Stomach (tissue), 9 donors: Measurements from ENCODE around the gene CACFD1. TPM values are rescaled to one million over a fixed set of nuclear protein-coding genes. Genes with fewer than 3 reads are reported as not detected.

Experiments
- DNase-seq, 2 donors: peaks; one replicate each; pipeline versions ENCODE4 v3.0.0 to v3.0.0-alpha.2; 2013 to 2019
- H3K27ac ChIP-seq, 5 donors: fragments of 200-600 bp in 4 of 5; sonication (generic) in 4 of 5; one replicate each; pipeline ENCODE4 v1.5.1; 2013 to 2019; ENCODE audit warnings: mild to moderate bottlenecking in 1 of 5, moderate library complexity in 1 of 5
- H3K27me3 ChIP-seq, 3 donors: fragments of 200-600 bp; sonication (generic); one replicate each; pipeline ENCODE4 v1.5.1; 2017 to 2019; ENCODE audit warnings: mixed run types in 1 of 3
- H3K36me3 ChIP-seq, 4 donors: fragments of 200-600 bp; sonication (generic); 1 replicate in 3 of 4; 2 replicates in 1 of 4; pipeline ENCODE4 v1.5.1; 2016 to 2019
- H3K4me1 ChIP-seq, 4 donors: fragments of 200-600 bp; sonication (generic); one replicate each; pipeline ENCODE4 v1.5.1; 2016 to 2019
- H3K4me3 ChIP-seq, 4 donors: fragments of 200-600 bp; sonication (generic) in 3 of 4; one replicate each; pipeline ENCODE4 v1.5.1; 2016 to 2019; ENCODE audit warnings: mild to moderate bottlenecking in 1 of 4
- H3K9me3 ChIP-seq, 4 donors: fragments of 200-600 bp; sonication (generic); one replicate each; pipeline ENCODE4 v1.5.1; 2016 to 2019
- CTCF ChIP-seq, 7 experiments: fragments of 450-650 bp in 4 of 7; fragments of 200-600 bp in 3 of 7; sonication (generic) in 3 of 7; IDR thresholded peaks; one replicate each; pipeline ENCODE4 v1.5.1; 2016 to 2019; ENCODE audit warnings: antibody characterized with exemption in 7 of 7, control low read depth in 2 of 7, mild to moderate bottlenecking in 1 of 7
- EP300 ChIP-seq: sonication (generic); formaldehyde crosslinking; IDR thresholded peaks from one replicate; pipeline ENCODE4 v1.6.1; 2017; ENCODE audit warnings: antibody characterized with exemption
- POLR2A ChIP-seq, 4 donors: fragments of 450-650 bp; IDR thresholded peaks; one replicate each; pipeline ENCODE4 v1.6.1; 2016; ENCODE audit warnings: antibody characterized with exemption in 4 of 4, control low read depth in 2 of 4, mild to moderate bottlenecking in 1 of 4, moderate library complexity in 1 of 4
- POLR2AphosphoS5 ChIP-seq, 3 donors: sonication (generic); formaldehyde crosslinking; IDR thresholded peaks; one replicate each; pipeline ENCODE4 v1.6.1; 2016; ENCODE audit warnings: antibody characterized with exemption in 3 of 3
- WGBS, 5 donors: extraction: QIAGEN DNeasy Blood & Tissue Kit in 3 of 5; methylation state at CpG; one replicate each; pipeline versions ENCODE4 v1.1.5 to v1.1.7; 2013 to 2018; 5-methylcytosine and 5-hydroxymethylcytosine counted together
- intact Hi-C: fragments of 100-400 bp; cut with DNase I; formaldehyde crosslinking; loops from one replicate; pipeline ENCODE4 v1.15.1; 2023; ENCODE audit warnings: low total_unique reads
- polyA plus RNA-seq, 3 donors: library from polyadenylated mRNA; stranded (reverse); fragments of 200-250 nt; gene quantifications; one replicate each; pipeline ENCODE4 v1.2.3, GENCODE V29; 2013
- total RNA-seq, 5 donors: library from RNA; depleted of rRNA; stranded (reverse); fragments of >200 nt; gene quantifications; one replicate each; pipeline versions ENCODE4 v1.1.0 to v1.2.3, GENCODE V29; 2014 to 2016
- donor health status: healthy with polysubstance abuse.
- donor health status: Bipolar disorder and iron deficiency.
- donor health status: healthy.

Gene CACFD1
- total and polyA plus RNA-seq, 8 donors, result 11.7 to 74.2 (median 22.5) TPM

GRCh38 chr9:133518200-133518599 lies 58.4 kb downstream of the CACFD1 start:
- H3K4me1 ChIP-seq, result peaks cover 0 to 16% (median 12%) of the 10 kb centered on the region in 4 donors
- DNase-seq, result no peak
- H3K36me3 ChIP-seq, result no peaks in the 10 kb centered on the region
- no peak overlapping the region for H3K4me3 ChIP-seq
- H3K9me3 ChIP-seq, result no peaks in the 10 kb centered on the region
- TF ChIP-seq EP300 (no peak), POLR2A (IDR thresholded peaks at IDR 0.05) (no peak), POLR2AphosphoS5 (IDR thresholded peaks at IDR 0.05) (no peak), CTCF (IDR thresholded peaks at IDR 0.05) (no peak)
- intact Hi-C loops, result no loop called here
- 73 to 82% (median 77%) methylated on average over 5 of the region's 5 CpGs for WGBS, 5 donors
- peaks cover 0 to 15% (median 0%) of the 10 kb centered on the region in 3 donors for H3K27me3 ChIP-seq
- no peak overlapping the region for H3K27ac ChIP-seq

DNA sequence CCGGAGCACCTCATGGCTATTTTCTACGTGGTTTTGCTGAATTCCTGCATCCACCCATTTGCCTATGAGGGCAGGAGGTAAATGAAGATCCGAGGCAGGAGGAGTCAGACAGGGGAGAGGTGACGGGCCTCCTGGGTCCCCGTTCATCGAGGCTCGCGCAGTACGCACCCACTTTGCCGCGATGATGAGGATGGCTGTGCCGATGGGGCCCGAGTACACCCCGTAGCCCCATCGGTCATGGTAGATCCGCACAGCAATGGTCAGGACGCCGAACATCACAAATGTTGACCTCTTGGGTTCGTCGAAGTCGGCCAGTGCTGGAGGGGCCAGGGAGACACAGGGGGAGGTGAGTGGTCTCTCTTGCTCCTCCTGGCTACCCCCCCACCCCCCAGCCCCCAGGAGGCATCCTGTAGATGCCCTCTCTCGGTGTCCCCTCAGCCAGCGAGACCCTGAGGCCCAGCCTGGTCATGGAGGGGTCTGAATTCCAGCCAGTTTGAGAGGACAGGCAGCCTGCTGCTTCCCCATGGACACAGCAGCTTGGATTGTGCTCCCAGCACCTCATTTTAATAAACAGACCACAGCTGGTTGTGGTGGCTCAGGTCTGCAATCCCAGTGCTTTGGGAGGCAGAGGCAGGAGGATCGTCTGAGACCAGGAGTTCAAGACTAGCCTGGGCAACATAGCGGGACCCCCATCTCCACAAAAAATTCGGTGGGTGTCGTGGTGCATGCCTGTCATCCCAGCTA lies 59.1 kb downstream of the CACFD1 start:
- Histone ChIP-seq H3K27ac (no peak overlapping the region), H3K9me3 (no peaks in the 10 kb centered on the region), H3K4me3 (no peak overlapping the region), H3K4me1 (peaks cover 0 to 13% (median 5%) of the 10 kb centered on the region in 4 donors), H3K27me3 (peaks cover 0 to 15% (median 0%) of the 10 kb centered on the region in 3 donors), H3K36me3 (no peaks in the 10 kb centered on the region)
- WGBS, 5 donors, result 89 to 92% (median 91%) methylated on average over 25 to 27 of the region's 27 CpGs
- DNase-seq, result no peak
- intact Hi-C loops, result no loop called here
- TF ChIP-seq POLR2A (IDR thresholded peaks at IDR 0.05) (no peak), CTCF (IDR thresholded peaks at IDR 0.05) (no peak), EP300 (no peak), POLR2AphosphoS5 (IDR thresholded peaks at IDR 0.05) (no peak)

DNA sequence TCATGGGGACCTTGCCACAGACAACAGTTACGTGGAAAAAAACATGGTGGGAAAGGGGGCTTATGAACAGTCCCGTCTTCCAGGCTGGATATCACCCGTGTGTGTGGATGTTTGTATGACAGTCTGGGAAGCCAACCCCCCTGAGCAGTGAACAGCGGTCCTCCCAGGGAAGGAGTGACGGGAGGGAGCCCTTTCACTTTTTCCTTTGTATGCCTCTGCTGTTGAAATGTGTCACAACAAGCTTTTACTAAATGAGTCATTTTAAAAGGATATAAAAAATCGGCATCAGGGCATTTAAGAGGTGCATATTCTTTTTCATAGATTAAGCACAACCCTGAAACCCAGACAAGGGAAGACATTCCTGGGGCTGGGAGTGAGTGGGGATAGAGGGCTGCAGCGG lies 59.9 kb downstream of the CACFD1 start:
- Histone ChIP-seq H3K4me1 (peaks cover 0 to 9% (median 1%) of the 10 kb centered on the region in 4 donors), H3K4me3 (no peak overlapping the region), H3K9me3 (no peaks in the 10 kb centered on the region), H3K36me3 (no peaks in the 10 kb centered on the region), H3K27ac (no peak overlapping the region), H3K27me3 (peaks cover 0 to 11% (median 0%) of the 10 kb centered on the region in 3 donors)
- intact Hi-C loops, result no loop called here
- WGBS, 5 donors, result 56 to 67% (median 63%) methylated on average over 7 of the region's 7 CpGs
- DNase-seq, result no peak
- TF ChIP-seq POLR2AphosphoS5 (IDR thresholded peaks at IDR 0.05), result no peak
- TF ChIP-seq POLR2A (IDR thresholded peaks at IDR 0.05), result no peak

DNA sequence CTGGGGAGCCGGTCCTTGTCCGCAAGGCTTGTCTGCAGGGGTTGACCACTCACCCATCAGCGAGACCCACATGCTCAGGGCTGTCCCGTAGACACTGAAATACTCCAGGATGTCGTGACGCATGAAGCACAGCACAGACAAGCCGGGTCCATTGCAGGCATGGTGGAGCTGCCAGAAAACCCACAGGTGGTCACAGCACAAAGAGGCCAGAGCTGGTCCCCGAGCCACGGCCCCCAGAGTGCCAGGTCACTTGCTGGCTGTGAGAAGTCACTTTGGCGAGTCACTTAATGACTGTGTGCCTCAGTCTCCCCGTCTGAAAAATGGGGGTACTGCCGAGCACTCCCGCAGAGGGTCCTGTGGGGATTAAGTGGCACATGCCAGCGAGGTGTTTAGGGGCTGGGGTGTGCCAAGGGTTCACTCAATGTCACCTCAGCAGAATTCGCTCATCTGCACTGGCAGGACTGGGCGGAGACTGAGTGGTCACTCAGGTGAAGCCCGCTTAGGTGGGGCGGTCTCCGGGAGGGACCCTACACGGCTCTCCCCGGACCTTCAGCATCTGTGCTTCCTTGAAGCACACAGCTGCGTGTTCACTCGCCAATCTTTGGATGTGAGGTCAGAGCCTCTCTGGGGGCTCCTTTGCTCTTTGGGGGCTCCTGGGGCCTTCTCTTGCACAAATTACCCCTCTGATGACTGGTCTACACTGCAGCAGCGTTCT lies 60.5 kb downstream of the CACFD1 start:
- Histone ChIP-seq H3K27me3 (peaks cover 0 to 5% (median 0%) of the 10 kb centered on the region in 3 donors), H3K36me3 (no peaks in the 10 kb centered on the region), H3K27ac (no peak overlapping the region), H3K9me3 (no peaks in the 10 kb centered on the region), H3K4me1 (peaks cover 0 to 4% (median 0%) of the 10 kb centered on the region in 4 donors), H3K4me3 (no peak overlapping the region)
- WGBS, 5 donors, result 78 to 86% (median 85%) methylated on average over 14 to 24 of the region's 24 CpGs
- TF ChIP-seq POLR2AphosphoS5 (IDR thresholded peaks at IDR 0.05) (no peak), POLR2A (IDR thresholded peaks at IDR 0.05) (no peak), EP300 (no peak), CTCF (IDR thresholded peaks at IDR 0.05) (no peak)
- intact Hi-C loops, result no loop called here
- no peak for DNase-seq

Other genes starting within 250 kb of the CACFD1 start
- gene ABO, start 184.8 kb upstream of the CACFD1 start, total RNA-seq, result 10 to 100 TPM in 2 of 5 donors, 1 to 10 TPM in 2, under 1 TPM in 1; 0.72 to 67.1 (median 4.8) TPM
- gene ABO, start 184.8 kb upstream of the CACFD1 start, polyA plus RNA-seq, result 10 to 100 TPM in 1 of 3 donors, 1 to 10 TPM in 2; 1.6 to 11.0 (median 3.4) TPM
- 100 to 1,000 TPM in 1 of 5 donors, 10 to 100 TPM in 3, 1 to 10 TPM in 1; 2.9 to 138 (median 20.1) TPM for gene SURF6, start 123.8 kb upstream of the CACFD1 start, total RNA-seq
- 10 to 100 TPM; 13.0 to 14.8 (median 13.4) TPM for gene SURF6, start 123.8 kb upstream of the CACFD1 start, polyA plus RNA-seq
- 10 to 100 TPM in 4 of 5 donors, 1 to 10 TPM in 1; 4.7 to 27.7 (median 25.8) TPM for gene MED22, start 111.8 kb upstream of the CACFD1 start, total RNA-seq
- 10 to 100 TPM; 11.4 to 18.3 (median 12.7) TPM for gene MED22, start 111.8 kb upstream of the CACFD1 start, polyA plus RNA-seq
- 1,000 to 10,000 TPM in 4 of 5 donors, 100 to 1,000 TPM in 1; 809 to 1,438 (median 1,206) TPM for gene RPL7A, start 111.8 kb upstream of the CACFD1 start, total RNA-seq
- gene RPL7A, start 111.8 kb upstream of the CACFD1 start, polyA plus RNA-seq, result 1,000 to 10,000 TPM; 3,101 to 4,243 (median 3,368) TPM
- 10 to 100 TPM in 3 of 5 donors, 1 to 10 TPM in 2; 1.7 to 46.9 (median 22.6) TPM for gene SURF1, start 103.5 kb upstream of the CACFD1 start, total RNA-seq
- 100 to 1,000 TPM in 1 of 3 donors, 10 to 100 TPM in 2; 92.5 to 118 (median 95.5) TPM for gene SURF1, start 103.5 kb upstream of the CACFD1 start, polyA plus RNA-seq
- gene SURF2, start 103.4 kb upstream of the CACFD1 start, total RNA-seq, result 10 to 100 TPM in 2 of 5 donors, 1 to 10 TPM in 3; 1.8 to 75.3 (median 7.1) TPM
- gene SURF2, start 103.4 kb upstream of the CACFD1 start, polyA plus RNA-seq, result 10 to 100 TPM; 45.4 to 54.4 (median 47.1) TPM
- 100 to 1,000 TPM; 123 to 200 (median 147) TPM for gene SURF4, start 83.9 kb upstream of the CACFD1 start, total RNA-seq
- 10 to 100 TPM; 26.4 to 57.0 (median 42.4) TPM for gene SURF4, start 83.9 kb upstream of the CACFD1 start, polyA plus RNA-seq
- gene STKLD1, start 83.6 kb upstream of the CACFD1 start, total RNA-seq, result not detected
- 1 to 10 TPM; 1.3 to 2.6 (median 1.9) TPM for gene STKLD1, start 83.6 kb upstream of the CACFD1 start, polyA plus RNA-seq
- 10 to 100 TPM in 3 of 5 donors, 1 to 10 TPM in 1, under 1 TPM in 1; 0.45 to 64.3 (median 11.2) TPM for gene REXO4, start 42.0 kb upstream of the CACFD1 start, total RNA-seq
- 10 to 100 TPM; 14.3 to 16.8 (median 14.7) TPM for gene REXO4, start 42.0 kb upstream of the CACFD1 start, polyA plus RNA-seq
- gene ADAMTS13, start 37.6 kb upstream of the CACFD1 start, total RNA-seq, result 10 to 100 TPM in 1 of 5 donors, 1 to 10 TPM in 3, not detected in 1; 4.6 to 19.6 (median 6.1) TPM
- 1 to 10 TPM; 6.6 to 8.3 (median 8.3) TPM for gene ADAMTS13, start 37.6 kb upstream of the CACFD1 start, polyA plus RNA-seq
- 10 to 100 TPM in 1 of 5 donors, 1 to 10 TPM in 1, under 1 TPM in 1, not detected in 2; 0.55 to 14.3 (median 1.3) TPM for gene SLC2A6, start 19.1 kb downstream of the CACFD1 start, total RNA-seq
- gene SLC2A6, start 19.1 kb downstream of the CACFD1 start, polyA plus RNA-seq, result 1 to 10 TPM in 2 of 3 donors, under 1 TPM in 1; 0.92 to 3.1 (median 1.4) TPM
- not detected for gene MYMK, start 65.0 kb downstream of the CACFD1 start, total RNA-seq
- not detected for gene MYMK, start 65.0 kb downstream of the CACFD1 start, polyA plus RNA-seq
- 10 to 100 TPM in 1 of 5 donors, 1 to 10 TPM in 2, not detected in 2; 3.3 to 20.6 (median 3.3) TPM for gene ADAMTSL2, start 74.7 kb downstream of the CACFD1 start, total RNA-seq
- gene ADAMTSL2, start 74.7 kb downstream of the CACFD1 start, polyA plus RNA-seq, result 1 to 10 TPM; 1.3 to 1.9 (median 1.4) TPM
- not detected for gene FAM163B, start 149.4 kb downstream of the CACFD1 start, total RNA-seq
- gene FAM163B, start 149.4 kb downstream of the CACFD1 start, polyA plus RNA-seq, result not detected
- under 1 TPM in 1 of 5 donors, not detected in 4; under 0.01 TPM for gene DBH, start 176.4 kb downstream of the CACFD1 start, total RNA-seq
- under 1 TPM in 1 of 3 donors, not detected in 2; 0.15 TPM for gene DBH, start 176.4 kb downstream of the CACFD1 start, polyA plus RNA-seq